ENCODE results near the gene RPLP1.
A peak's percentile ranks its signal among the peaks of the same experiment; 100 is the strongest.
"Not testable (repeated sequence)": the region's sequence is repeated elsewhere in the genome, so short reads cannot be mapped to it uniquely, and the experiment has no call there.

The RPLP1 gene

GRCh38 chr15:69439623-69440022 is 13.0 kb upstream of the RPLP1 start:
- DNase-seq (ENCODE audit: low read depth): no peak

GRCh38 chr15:69443032-69443611 is 9.5 kb upstream of the RPLP1 start:
- DNase-seq (ENCODE audit: low read depth): no peak

GRCh38 chr15:69444686-69445085 is 7.9 kb upstream of the RPLP1 start:
- no peak for DNase-seq (ENCODE audit: low read depth)

- no peak for DNase-seq (ENCODE audit: low read depth)
Measured at GRCh38 chr15:69446953-69447352, 5.7 kb upstream of the RPLP1 start.

- not testable (repeated sequence) for DNase-seq (ENCODE audit: low read depth)
Measured at GRCh38 chr15:69450221-69450620, 2.4 kb upstream of the RPLP1 start.

GRCh38 chr15:69450968-69451695 is 1.5 kb upstream of the RPLP1 start:
- no peak for DNase-seq (ENCODE audit: low read depth)

- no peak for DNase-seq (ENCODE audit: low read depth)
Measured at GRCh38 chr15:69451951-69452691, 497 bp upstream of the RPLP1 start.

- DNase-seq (ENCODE audit: low read depth): no peak
Measured at GRCh38 chr15:69454953-69455352, 2.3 kb downstream of the RPLP1 start.

GRCh38 chr15:69456208-69457166 is 3.9 kb downstream of the RPLP1 start:
- DNase-seq (ENCODE audit: low read depth): no peak

GRCh38 chr15:69457304-69458280 is 5.0 kb downstream of the RPLP1 start:
- DNase-seq (ENCODE audit: low read depth): no peak

- DNase-seq (ENCODE audit: low read depth): no peak
Measured at GRCh38 chr15:69459066-69459465, 6.4 kb downstream of the RPLP1 start.

GRCh38 chr15:69460481-69460880 is 7.9 kb downstream of the RPLP1 start:
- no peak for DNase-seq (ENCODE audit: low read depth)

- no peak for DNase-seq (ENCODE audit: low read depth)
Measured at GRCh38 chr15:69462030-69462492, 9.4 kb downstream of the RPLP1 start.

GRCh38 chr15:69462493-69463181 is 10.0 kb downstream of the RPLP1 start:
- DNase-seq (ENCODE audit: low read depth): peak; percentile 84

- no peak for DNase-seq (ENCODE audit: low read depth)
Measured at GRCh38 chr15:69463182-69463756, 10.7 kb downstream of the RPLP1 start.

GRCh38 chr15:69465253-69465652 is 12.6 kb downstream of the RPLP1 start:
- DNase-seq (ENCODE audit: low read depth): no peak

- DNase-seq (ENCODE audit: low read depth): no peak
Measured at GRCh38 chr15:69466733-69467132, 14.1 kb downstream of the RPLP1 start.

- no peak for DNase-seq (ENCODE audit: low read depth)
Measured at GRCh38 chr15:69467636-69468035, 15.0 kb downstream of the RPLP1 start.

GRCh38 chr15:69468241-69469121 is 15.9 kb downstream of the RPLP1 start:
- peak; percentile 77 for DNase-seq (ENCODE audit: low read depth)

Data from activated T-helper 1 cell treated with Interleukin-2 at 50 U/mL for 16 hours (primary cell).